ENCODE data around the gene FBXL17. TPM values are rescaled to one million over a fixed set of nuclear protein-coding genes. Genes with fewer than 3 reads are reported as not detected.
"Not testable (repeated sequence)": the region's sequence is repeated elsewhere in the genome, so short reads cannot be mapped to it uniquely, and the experiment has no call there.

FBXL17 gene
- total RNA-seq, 1 experiment from 2014 or later: 16.2 TPM

GRCh38 chr5:108280248-108280647 is 101.7 kb downstream of the FBXL17 start:
- DNase-seq: no peak
- peaks cover 28% of the 10 kb centered on the region for H3K9me3 ChIP-seq
- no peaks in the 10 kb centered on the region for H3K36me3 ChIP-seq
- no peaks in the 10 kb centered on the region for H3K27me3 ChIP-seq
- no peak overlapping the region for H3K4me3 ChIP-seq

GRCh38 chr5:108278285-108279240 is 103.3 kb downstream of the FBXL17 start:
- H3K9me3 ChIP-seq: peaks cover 15% of the 10 kb centered on the region
- no peak overlapping the region for H3K4me3 ChIP-seq
- no peak for DNase-seq
- no peaks in the 10 kb centered on the region for H3K36me3 ChIP-seq
- no peaks in the 10 kb centered on the region for H3K27me3 ChIP-seq

GRCh38 chr5:108276187-108277050 is 105.5 kb downstream of the FBXL17 start:
- no peak overlapping the region for H3K4me3 ChIP-seq
- no peaks in the 10 kb centered on the region; the same call in 1 of the 2 replicates for H3K9me3 ChIP-seq
- no peaks in the 10 kb centered on the region for H3K27me3 ChIP-seq
- H3K36me3 ChIP-seq: no peaks in the 10 kb centered on the region
- no peak for DNase-seq

- not testable (repeated sequence) for H3K9me3 ChIP-seq, H3K36me3 ChIP-seq, H3K27me3 ChIP-seq, H3K4me3 ChIP-seq, DNase-seq
These were observed 107.8 kb downstream of the FBXL17 start for GRCh38 chr5:108274080-108274479.

GRCh38 chr5:108271127-108271526 is 110.8 kb downstream of the FBXL17 start:
- Histone ChIP-seq H3K9me3 (no peaks in the 10 kb centered on the region), H3K36me3 (no peaks in the 10 kb centered on the region), H3K4me3 (no peak overlapping the region), H3K27me3 (no peaks in the 10 kb centered on the region)
- DNase-seq: no peak

GRCh38 chr5:108266242-108266641 is 115.7 kb downstream of the FBXL17 start:
- Histone ChIP-seq H3K36me3 (no peaks in the 10 kb centered on the region), H3K9me3 (no peaks in the 10 kb centered on the region), H3K27me3 (no peaks in the 10 kb centered on the region), H3K4me3 (no peak overlapping the region)
- DNase-seq: no peak

- H3K36me3 ChIP-seq: no peaks in the 10 kb centered on the region
- DNase-seq: no peak
These were observed 117.4 kb downstream of the FBXL17 start for GRCh38 chr5:108264533-108264932.

GRCh38 chr5:108263338-108263737 is 118.6 kb downstream of the FBXL17 start:
- H3K27me3 ChIP-seq: no peaks in the 10 kb centered on the region
- H3K9me3 ChIP-seq: no peaks in the 10 kb centered on the region
- no peak overlapping the region for H3K4me3 ChIP-seq
- DNase-seq: no peak
- H3K36me3 ChIP-seq: no peaks in the 10 kb centered on the region

More at GRCh38 chr5:108264533-108264932, 117.4 kb downstream of the FBXL17 start:
- Histone ChIP-seq H3K4me3 (no peak overlapping the region), H3K9me3 (no peaks in the 10 kb centered on the region), H3K27me3 (no peaks in the 10 kb centered on the region)

- H3K9me3 ChIP-seq: no peaks in the 10 kb centered on the region
- DNase-seq: no peak
- no peak overlapping the region for H3K4me3 ChIP-seq
- no peaks in the 10 kb centered on the region for H3K27me3 ChIP-seq
- H3K36me3 ChIP-seq: no peaks in the 10 kb centered on the region
These were observed 121.1 kb downstream of the FBXL17 start for GRCh38 chr5:108260858-108261170.

- Histone ChIP-seq H3K36me3 (no peaks in the 10 kb centered on the region), H3K27me3 (no peaks in the 10 kb centered on the region), H3K9me3 (no peaks in the 10 kb centered on the region), H3K4me3 (no peak overlapping the region)
- DNase-seq: peak; percentile 72
These were observed 121.6 kb downstream of the FBXL17 start for GRCh38 chr5:108260117-108260857.

- peak; percentile 38 for DNase-seq
- Histone ChIP-seq H3K9me3 (no peaks in the 10 kb centered on the region), H3K36me3 (no peaks in the 10 kb centered on the region), H3K27me3 (no peaks in the 10 kb centered on the region), H3K4me3 (no peak overlapping the region)
These were observed 122.6 kb downstream of the FBXL17 start for GRCh38 chr5:108259306-108259705.

- DNase-seq: no peak
- Histone ChIP-seq H3K36me3 (no peaks in the 10 kb centered on the region), H3K27me3 (no peaks in the 10 kb centered on the region), H3K4me3 (no peak overlapping the region), H3K9me3 (no peaks in the 10 kb centered on the region)
These were observed 123.9 kb downstream of the FBXL17 start for GRCh38 chr5:108257996-108258395.

GRCh38 chr5:108255468-108255867 is 126.4 kb downstream of the FBXL17 start:
- no peak overlapping the region for H3K4me3 ChIP-seq
- H3K27me3 ChIP-seq: no peaks in the 10 kb centered on the region
- H3K36me3 ChIP-seq: no peaks in the 10 kb centered on the region
- H3K9me3 ChIP-seq: no peaks in the 10 kb centered on the region
- DNase-seq: no peak

- Histone ChIP-seq H3K4me3 (no peak overlapping the region), H3K36me3 (no peaks in the 10 kb centered on the region), H3K9me3 (no peaks in the 10 kb centered on the region), H3K27me3 (no peaks in the 10 kb centered on the region)
- no peak for DNase-seq
These were observed 130.5 kb downstream of the FBXL17 start for GRCh38 chr5:108251350-108251749.

GRCh38 chr5:108249785-108250426 is 132.0 kb downstream of the FBXL17 start:
- H3K27me3 ChIP-seq: no peaks in the 10 kb centered on the region
- DNase-seq: no peak
- no peak overlapping the region for H3K4me3 ChIP-seq
- H3K36me3 ChIP-seq: no peaks in the 10 kb centered on the region
- no peaks in the 10 kb centered on the region for H3K9me3 ChIP-seq

- no peak for DNase-seq
- Histone ChIP-seq H3K9me3 (no peaks in the 10 kb centered on the region), H3K4me3 (no peak overlapping the region), H3K27me3 (no peaks in the 10 kb centered on the region), H3K36me3 (no peaks in the 10 kb centered on the region)
These were observed 132.7 kb downstream of the FBXL17 start for GRCh38 chr5:108249095-108249784.
